Medulla oblongata (tissue), 1 donor: ENCODE measurements around the gene KRTAP4-5.
"Not testable (repeated sequence)": the region's sequence is repeated elsewhere in the genome, so short reads cannot be mapped to it uniquely, and the experiment has no call there.

Experiments
- DNase-seq: peaks from one replicate; pipeline ENCODE4 v3.0.0-alpha.2; 2015; ENCODE audit errors: extremely low spot score

The KRTAP4-5 gene

GRCh38 chr17:41108728-41109386, 40.8 kb downstream of the KRTAP4-5 start:
- DNase-seq: not testable (repeated sequence)

GRCh38 chr17:41107941-41108450, 41.6 kb downstream of the KRTAP4-5 start:
- no peak for DNase-seq

GRCh38 chr17:41105347-41105746, 44.3 kb downstream of the KRTAP4-5 start, which contains the start of gene KRTAP4-9:
Gene KRTAP4-9, plus strand, starts transcription at chr17:41105389. Its CDS starts 0 bp downstream, at chr17:41105389.
- DNase-seq: not testable (repeated sequence)

- DNase-seq: not testable (repeated sequence)
Measured at GRCh38 chr17:41104386-41105038, 45.1 kb downstream of the KRTAP4-5 start.

- no peak for DNase-seq
Measured at GRCh38 chr17:41103896-41104295, 45.7 kb downstream of the KRTAP4-5 start.

- DNase-seq: no peak
Measured at GRCh38 chr17:41101586-41102259, 47.9 kb downstream of the KRTAP4-5 start, which contains the start of gene KRTAP4-16. Gene KRTAP4-16, minus strand, starts transcription at chr17:41102209. Its CDS starts 0 bp downstream, at chr17:41102209.

- not testable (repeated sequence) for DNase-seq
Measured at GRCh38 chr17:41099682-41100480, 49.7 kb downstream of the KRTAP4-5 start.
